NCI-H2029 treated with DMSO at 0.1 percent for 48 hours (cell line): ENCODE results near the gene TRAPPC4.
A peak's percentile ranks its signal among the peaks of the same experiment; 100 is the strongest.
"Not testable (repeated sequence)": the region's sequence is repeated elsewhere in the genome, so short reads cannot be mapped to it uniquely, and the experiment has no call there.

Experiments used
- DNase-seq: peaks from one replicate; lab custom pipeline; 2025; lab: John Stamatoyannopoulos, UW

TRAPPC4 gene, protein sequence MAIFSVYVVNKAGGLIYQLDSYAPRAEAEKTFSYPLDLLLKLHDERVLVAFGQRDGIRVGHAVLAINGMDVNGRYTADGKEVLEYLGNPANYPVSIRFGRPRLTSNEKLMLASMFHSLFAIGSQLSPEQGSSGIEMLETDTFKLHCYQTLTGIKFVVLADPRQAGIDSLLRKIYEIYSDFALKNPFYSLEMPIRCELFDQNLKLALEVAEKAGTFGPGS

DNA sequence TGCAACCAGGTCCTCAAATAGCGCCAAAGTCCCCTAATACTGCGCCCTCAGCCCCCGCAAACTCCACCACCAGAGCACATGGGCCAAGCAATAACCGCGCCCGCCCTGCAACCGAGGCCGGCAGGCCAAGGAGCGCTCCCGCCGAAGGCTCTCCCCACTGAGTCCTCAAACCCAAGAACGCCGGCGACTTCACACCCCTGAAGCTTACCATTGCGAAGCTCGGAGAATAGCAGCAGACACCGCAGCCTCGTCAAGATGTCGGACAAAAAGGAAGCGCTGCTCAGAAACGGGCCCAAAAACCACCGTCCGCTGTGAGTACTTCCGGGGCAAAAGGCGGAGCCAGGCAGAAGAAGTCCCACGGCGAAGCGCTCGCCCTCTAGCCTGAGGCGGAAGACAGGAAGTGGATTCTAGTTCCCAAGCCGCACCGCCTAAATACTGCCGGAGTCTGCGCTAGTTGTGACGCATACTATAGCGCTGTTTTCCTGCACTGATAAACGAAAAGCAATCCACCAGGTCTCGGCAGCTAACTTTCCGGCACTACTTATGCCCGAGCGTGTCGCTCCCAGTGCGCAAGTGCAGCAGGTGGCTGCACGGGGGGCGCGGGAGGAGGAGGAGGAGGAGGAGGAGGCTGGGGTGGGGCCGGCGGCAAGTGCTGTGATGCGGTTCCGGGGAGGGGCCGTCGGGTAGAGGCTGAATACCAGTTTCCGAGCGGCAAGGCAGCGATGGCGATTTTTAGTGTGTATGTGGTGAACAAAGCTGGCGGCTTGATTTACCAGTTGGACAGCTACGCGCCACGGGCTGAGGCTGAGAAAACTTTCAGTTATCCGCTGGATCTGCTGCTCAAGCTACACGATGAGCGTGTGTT is at the start of gene TRAPPC4, which contains the start of gene RPS25:
Gene TRAPPC4 (plus strand): TSS at position 693 of the 865 bp plus-strand sequence. CDS start 30 bp downstream, at position 723.
Gene RPS25 (minus strand): TSS at position 270 of the 865 bp plus-strand sequence. CDS start 59 bp downstream, at position 211.
- DNase-seq, result peak; percentile 93

DNA sequence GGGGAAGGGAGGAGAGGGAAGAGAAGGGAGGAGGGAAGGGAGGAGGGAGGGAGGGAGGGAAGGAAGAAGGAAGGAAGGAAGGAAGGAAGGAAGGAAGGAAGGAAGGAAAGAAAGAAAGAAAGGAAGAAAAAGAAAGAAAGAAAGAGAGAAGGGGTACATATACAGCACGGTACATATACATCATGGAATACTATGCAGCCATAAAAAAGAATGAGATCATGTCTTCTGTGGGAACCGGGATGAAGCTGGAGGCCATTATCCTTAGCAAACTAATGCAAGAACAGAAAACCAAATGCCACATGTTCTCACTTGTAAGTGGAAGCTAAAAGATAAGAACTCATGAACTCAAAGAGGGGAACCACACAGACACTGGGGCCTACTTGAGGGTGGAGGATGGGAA is 49.1 kb upstream of the TRAPPC4 start:
- not testable (repeated sequence) for DNase-seq

DNA sequence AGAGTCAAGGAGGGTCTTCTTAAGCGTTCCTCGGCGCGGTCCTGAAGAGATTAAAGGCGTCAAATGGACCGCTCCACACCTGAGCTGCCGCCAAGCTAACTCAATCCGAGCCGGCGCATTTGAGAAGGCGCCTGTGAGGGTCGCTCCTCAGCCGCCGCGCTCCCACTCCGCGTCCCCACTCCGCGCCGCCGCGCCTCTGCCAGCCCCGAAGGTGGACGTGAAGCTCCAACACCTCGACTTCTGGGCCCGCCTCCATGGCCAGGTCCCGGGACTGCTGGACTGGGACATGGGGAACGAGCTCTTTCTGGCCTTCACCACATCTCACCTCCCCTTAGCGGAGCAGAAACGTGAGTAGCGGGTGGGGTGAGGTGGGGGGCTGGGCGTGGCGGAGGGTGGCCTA is 46.9 kb upstream of the TRAPPC4 start, which contains the start of gene FOXR1:
Gene FOXR1 (plus strand): TSS at position 116 of the 400 bp plus-strand sequence. CDS start 171 bp downstream, at position 287.
- no peak for DNase-seq

DNA sequence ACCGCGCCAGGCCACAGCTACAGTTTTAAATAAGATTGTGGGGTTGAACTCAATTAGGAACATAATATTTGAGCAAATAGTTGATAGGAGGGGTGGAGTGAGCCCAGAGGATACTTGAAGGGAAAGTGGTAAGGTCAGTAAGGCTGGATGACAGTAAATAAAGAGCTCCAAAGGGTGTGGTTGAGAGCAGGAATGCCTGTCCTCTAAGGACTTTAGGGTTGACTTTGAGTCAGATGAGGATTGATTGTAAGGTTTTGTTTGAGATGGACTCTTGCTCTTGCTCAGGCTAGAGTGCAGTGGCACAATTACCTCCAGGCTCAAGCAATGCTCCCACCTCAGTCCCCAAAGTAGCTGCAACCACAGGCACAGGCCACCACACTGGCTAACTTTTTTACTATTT is 44.6 kb upstream of the TRAPPC4 start:
- DNase-seq, result no peak

DNA sequence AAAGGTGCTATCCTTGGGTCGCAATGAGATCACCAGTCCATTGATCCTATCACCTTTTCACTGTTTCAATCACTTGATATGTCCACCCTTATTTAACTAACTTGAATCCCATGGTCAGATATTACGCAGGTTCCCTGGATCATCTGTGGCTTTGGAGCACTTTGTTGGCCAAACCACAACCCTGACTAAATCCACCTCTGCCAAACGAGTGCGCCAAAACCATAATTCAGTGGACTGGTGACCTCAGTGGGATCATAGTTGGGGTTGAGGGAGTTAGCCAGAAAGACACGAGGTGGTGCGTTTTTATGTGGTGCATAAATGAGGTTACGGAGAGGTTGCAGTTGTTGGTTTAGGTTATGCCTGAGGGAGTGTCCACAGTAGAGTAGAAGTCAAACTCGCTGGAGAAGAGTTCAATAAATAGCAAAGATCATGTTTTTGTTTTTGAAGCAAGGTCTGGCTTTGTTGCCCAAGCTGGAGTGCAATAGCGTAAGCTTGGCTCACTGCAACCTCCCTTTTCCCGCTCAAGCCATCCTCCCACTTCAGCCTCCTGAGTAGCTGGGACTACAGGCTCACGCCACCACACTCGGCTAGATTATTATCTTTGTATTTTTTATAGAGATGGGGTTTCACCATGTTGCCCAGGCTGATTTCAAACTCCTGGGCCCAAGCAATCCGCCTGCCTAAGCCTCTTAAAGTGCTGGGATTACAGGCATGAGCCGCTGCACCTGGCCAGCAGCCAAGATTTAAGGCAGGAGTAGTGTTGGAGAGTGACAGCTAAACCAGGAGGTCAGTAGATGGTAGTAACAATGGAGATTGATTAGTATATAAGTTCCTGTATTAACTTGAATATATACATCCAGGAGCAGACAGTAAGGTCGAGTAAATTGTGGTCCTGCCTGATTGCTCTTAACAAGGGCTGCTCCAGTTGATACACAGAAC is 42.5 kb upstream of the TRAPPC4 start:
- DNase-seq, result peak; percentile 18

DNA sequence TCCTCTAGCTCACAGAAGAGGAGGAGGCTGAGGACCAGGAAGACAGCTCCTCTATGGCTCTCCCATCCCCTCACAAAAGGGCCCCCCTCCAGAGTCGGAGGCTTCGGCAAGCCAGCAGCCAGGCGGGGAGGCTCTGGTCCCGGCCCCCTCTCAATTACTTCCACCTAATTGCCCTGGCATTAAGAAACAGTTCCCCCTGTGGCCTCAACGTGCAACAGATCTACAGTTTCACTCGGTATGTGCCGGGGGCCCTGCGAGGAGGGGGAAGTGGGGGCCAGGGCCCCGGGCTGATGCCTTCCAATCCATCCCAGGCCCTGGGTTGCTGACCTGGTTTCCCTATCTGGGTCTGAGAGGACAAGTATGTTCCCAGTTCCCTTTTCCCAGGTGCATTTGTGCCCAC is 39.1 kb upstream of the TRAPPC4 start:
- DNase-seq, result no peak

DNA sequence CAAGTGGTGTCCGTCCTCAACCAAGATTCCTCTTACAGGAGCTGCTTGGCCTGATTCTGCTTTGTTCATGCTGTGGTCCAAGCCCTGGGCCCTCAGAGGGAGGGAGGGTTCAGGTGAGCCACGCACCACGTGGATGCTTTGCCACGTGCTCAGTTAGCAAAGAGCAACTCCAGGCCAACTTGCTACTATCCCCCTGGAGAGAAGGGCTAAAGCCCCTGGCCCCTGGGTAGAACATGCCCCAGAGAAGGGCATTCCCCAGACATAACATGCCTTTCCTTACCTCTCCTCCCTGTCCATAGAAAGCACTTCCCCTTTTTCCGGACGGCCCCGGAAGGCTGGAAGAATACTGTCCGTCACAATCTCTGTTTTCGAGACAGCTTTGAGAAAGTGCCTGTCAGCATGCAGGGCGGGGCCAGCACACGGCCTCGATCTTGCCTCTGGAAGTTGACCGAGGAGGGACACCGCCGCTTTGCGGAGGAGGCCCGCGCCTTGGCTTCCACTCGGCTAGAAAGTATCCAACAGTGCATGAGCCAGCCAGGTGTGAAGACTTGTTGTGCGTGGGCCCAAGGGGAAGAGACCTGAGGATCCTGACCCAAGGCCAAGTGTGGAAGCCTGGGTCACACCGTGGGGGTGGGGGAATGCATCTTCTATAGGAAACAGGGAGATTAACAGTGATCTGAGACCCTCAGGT is 38.2 kb upstream of the TRAPPC4 start:
- DNase-seq, result no peak

DNA sequence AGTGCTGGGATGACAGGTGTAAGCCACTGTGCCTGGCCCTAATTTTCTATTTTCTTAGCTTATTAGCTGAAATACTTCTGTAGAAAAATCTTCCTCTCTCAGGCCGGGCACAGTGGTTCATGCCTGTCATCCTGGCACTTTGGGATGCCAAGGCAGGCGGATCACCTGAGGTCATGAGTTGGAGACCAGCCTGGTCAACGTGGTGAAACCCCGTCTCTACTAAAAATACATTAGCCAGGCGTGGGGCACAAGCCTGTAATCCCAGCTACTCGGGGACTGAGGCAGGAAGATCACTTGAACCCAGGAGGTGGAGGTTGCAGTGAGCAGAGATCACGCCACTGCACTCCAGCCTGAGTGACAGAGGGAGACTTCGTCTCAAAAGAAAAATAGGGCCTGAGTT is 34.2 kb upstream of the TRAPPC4 start:
- not testable (repeated sequence) for DNase-seq

DNA sequence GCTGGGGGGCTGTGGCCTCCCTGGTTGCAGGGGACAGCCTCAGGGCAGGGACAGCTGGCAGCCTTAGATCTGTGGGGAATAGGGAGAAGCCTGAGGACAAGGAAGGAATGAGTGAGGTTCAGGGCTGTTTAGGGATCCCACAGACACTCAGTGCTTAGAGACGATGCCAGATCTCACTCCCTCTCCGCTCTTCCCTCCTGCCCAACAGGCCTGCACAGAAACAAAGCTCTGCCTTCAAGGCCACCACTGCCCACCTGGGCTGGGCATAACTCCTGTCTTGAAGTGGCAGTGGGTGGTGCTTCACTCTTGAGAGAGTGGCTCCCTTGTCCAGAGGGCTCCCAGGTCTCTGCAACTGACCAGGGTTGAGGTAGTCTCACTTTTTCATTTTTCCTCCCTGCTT is 33.7 kb upstream of the TRAPPC4 start:
- no peak for DNase-seq

DNA sequence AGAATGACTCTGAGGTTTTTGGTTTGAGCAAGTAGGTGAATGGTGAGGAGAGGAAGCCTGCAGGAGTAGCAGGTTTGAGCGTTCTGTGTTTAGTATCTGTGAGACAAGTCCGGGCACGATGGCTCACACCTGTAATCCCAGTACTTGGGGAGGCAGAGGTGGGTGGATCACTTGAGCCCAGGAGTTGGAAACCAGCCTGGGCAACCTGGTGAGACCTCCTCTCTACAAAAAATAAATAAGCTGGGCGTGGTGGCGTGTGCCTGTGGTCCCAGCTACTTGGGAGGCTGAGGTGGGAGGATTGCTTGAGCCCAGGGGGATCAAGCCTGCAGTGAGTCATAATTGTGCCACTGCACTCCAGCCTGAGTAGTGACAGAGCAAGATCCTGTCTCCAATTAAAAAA is 30.3 kb upstream of the TRAPPC4 start:
- DNase-seq, result no peak

DNA sequence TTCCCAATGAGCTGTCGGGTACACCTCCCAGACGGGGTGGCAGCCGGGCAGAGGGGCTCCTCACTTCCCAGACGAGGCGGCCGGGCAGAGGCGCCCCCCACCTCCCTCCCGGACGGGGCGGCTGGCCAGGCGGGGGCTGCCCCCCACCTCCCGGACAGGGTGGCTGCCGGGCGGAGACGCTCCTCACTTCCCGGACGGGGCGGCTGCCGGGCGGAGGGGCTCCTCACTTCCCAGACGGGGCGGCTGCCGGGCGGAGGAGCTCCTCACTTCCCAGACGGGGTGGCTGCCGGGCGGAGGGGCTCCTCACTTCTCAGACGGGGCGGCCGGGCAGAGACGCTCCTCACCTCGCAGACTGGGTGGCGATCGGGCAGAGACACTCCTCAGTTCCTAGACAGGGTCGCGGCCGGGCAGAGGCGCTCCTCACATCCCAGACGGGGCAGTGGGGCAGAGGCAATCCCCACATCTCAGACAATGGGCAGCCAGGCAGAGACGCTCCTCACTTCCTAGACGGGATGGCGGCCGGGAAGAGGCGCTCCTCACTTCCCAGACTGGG is 27.0 kb upstream of the TRAPPC4 start:
- DNase-seq, result not testable (repeated sequence)

DNA sequence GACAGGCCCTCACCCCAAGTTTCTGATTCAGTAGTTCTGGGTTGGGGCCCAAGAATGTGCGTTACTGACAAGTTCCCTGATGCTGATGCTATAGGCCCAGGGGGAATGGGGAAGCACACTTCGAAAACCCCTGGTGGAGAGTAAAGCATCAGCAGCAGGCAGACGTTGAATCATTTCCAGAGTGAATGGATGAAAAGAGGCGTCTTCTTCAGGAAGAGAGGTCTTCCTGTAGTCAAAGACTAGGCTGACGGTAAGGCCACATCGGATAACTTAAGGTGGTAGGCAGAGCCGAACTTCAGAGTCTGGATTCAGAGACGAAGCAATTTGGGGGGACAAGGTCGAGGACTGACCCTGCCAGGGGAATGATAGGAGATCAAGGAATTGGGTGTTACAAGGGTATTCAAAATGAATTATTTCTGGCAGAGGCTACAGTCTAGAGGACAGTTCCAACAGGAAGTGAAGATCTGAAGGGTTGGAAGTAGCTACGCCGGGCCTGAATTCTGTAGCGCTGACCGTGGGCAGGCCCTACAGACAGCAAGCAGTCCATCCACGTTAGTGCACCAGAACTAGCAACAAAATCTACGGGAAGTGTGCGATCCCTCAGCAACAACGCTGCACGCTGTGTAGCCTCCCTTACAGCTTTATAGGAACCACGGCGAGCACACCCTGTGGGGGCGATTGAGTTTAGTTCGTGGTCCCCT is 21.5 kb upstream of the TRAPPC4 start:
- DNase-seq, result no peak

DNA sequence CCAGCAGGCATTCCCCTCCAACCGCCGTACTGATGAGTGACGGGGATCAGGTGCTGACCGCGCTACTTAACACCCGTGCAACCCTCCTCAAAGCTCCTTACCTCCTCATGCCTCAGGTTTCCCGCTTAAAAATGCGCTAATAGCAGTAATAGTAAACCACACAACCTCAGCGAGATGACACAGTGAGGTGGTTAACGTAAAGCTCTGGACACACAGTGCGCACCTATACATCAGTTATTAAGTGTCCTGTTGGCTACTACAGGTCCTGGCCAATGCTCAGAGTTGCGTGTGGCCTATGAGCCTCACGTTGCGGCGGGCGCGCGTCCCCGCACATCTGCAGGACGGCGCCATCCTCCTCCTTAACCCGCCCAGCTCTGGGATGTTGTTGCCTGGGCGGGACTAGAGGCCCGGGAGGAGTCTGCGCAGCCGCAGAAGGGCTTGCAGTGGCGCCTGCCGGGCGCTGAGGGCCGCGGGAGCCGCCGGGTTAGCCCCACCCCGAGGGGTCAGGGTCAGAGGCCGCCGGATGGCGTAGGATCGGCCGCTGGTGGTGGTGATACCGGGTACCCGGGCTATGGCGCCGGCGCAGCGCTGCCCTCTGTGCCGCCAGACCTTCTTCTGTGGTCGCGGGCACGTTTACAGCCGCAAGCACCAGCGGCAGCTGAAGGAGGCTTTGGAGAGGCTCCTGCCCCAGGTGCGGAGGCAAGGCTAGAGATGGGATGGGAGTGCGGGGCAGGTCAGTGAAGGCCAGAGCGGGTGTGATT is 20.8 kb upstream of the TRAPPC4 start, which contains the start of gene CENATAC:
Gene CENATAC (plus strand): TSS at position 512 of the 761 bp plus-strand sequence. CDS start 60 bp downstream, at position 572.
- DNase-seq, result peak; percentile 87

DNA sequence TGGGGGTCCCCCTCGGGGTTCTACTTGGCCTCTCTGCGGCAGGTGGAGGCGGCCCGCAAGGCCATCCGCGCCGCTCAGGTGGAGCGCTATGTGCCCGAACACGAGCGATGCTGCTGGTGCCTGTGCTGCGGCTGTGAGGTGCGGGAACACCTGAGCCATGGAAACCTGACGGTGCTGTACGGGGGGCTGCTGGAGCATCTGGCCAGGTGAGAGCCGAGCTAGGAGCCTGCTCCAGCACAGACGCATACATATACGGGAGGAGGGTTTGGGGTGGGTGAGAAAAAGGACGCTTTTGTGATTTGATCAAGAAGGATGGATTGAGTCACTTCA is 20.2 kb upstream of the TRAPPC4 start:
- DNase-seq, result no peak

DNA sequence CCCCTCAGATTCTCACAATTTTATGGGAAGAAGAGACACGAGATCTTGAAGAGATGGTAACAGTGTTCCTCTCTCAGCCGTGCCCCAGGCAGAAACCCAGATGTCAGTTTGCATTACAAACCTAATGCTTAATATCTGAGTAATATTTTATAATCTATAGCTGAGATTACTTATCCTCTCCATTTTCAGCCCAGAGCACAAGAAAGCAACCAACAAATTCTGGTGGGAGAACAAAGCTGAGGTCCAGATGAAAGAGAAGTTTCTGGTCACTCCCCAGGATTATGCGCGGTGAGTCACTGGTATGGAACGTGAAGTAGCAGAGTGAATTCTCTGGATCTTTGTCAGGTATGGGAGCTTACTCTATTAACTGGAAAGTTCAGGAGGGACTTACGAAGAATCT is 19.7 kb upstream of the TRAPPC4 start:
- no peak for DNase-seq

DNA sequence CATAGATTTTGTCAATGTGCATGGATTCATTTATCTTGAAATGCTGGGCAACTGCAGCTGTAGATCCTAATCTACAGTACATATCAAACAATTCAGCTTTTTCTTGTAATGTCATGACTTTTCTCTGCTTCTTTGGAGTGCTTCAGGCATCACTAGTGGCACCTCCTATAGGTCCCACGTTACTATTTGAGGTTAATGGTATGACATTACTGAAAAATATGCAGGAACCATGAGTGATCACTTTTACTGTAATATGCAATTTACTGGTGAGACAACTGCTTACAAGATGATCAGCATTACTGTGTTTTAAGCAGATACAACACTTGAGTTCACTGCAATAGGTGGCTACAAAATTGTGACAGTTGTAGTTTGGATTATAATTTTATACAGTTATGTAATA is 17.7 kb upstream of the TRAPPC4 start:
- no peak for DNase-seq

DNA sequence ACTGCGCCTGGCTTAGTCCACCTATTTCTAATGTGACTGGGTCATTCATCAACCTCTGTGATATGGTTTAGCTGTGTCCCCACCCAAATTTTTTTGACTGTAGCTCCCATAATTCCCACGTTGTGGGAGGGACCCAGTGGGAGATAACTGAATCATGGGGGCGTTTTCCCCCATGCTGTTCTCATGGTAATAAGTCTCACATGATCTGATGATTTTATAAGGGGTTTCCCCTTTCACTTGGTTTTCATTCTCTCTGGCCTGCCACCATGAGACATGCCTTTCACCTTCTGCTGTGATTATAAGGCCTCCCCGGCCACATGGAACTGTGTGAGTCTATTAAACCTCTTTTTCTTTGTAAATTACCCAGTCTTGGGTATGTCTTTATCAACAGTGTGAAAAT is 11.9 kb upstream of the TRAPPC4 start:
- DNase-seq, result no peak

DNA sequence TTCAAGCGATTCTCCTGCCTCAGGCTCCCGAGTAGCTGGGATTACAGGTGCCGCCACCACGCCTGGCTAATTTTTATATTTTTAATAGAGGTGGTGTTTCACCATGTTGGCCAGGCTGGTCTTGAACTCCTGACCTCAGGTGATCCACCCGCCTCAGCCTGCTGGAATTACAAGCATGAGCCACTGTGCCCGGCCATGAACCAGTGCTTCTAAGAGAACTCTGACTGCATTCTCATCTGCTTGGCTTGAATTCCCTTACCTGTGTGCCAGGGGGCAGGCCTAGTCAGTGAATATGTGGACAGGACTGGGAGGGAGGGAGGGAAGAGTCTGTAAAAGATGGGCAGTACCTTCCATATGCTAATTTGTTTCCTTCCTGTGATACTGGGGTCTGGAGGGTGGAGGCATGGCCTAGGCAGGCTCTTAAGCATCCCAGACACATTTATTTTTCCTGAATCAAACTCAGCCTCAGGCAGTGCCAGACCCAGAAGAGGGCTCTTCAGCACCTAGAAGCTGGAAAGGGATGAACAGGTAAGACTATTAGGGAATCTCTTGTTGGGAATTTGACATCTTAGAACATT is 7.0 kb upstream of the TRAPPC4 start:
- no peak for DNase-seq

DNA sequence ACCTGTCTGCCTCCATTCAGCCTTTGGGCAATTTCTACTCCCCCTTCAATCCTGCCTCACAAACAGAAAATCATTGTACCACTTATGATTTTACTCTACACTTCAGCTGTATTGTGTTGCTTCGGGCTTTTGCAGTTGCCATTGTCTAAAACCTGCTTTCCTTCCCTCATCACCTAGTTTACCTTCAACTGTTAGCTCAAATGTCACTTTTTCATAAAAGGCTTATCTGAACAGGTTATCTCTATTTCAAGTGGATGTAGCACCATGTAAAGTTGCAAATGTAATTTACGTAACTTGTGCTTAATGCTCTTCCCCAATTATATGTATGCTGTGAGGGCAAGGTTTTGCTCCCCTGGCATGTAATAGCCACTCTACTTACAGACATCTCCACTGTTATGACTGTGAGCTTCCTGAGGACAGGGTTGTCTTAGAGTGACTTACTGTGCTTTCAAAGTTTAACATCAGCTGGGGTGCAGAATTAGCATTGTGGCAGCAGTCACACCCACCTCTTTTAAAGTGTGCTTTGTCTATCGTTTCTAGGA is 5.9 kb upstream of the TRAPPC4 start:
- no peak for DNase-seq
